SH-SY5Y (cell line): ENCODE measurements around the gene MATN1.

Source experiments
- GATA2 ChIP-seq: IDR thresholded peaks from 2 replicates; pipeline ENCODE4 v1.6.1; 2011; ENCODE audit warnings: mild to moderate bottlenecking, low read depth, low read length
- GATA3 ChIP-seq: IDR thresholded peaks from 2 replicates; pipeline ENCODE4 v1.6.1; 2011; ENCODE audit warnings: low read depth, mild to moderate bottlenecking, low read length, moderate library complexity

Gene MATN1

GRCh38 chr1:30761381-30762151, 38.2 kb upstream of the MATN1 start:
- no peak for TF ChIP-seq GATA3
- no peak for TF ChIP-seq GATA2

- TF ChIP-seq GATA2: no peak
- TF ChIP-seq GATA3: no peak
Observed at GRCh38 chr1:30760596-30761324, 37.4 kb upstream of the MATN1 start.

- TF ChIP-seq GATA2 (no peak), GATA3 (no peak)
Observed at GRCh38 chr1:30759718-30760281, 36.4 kb upstream of the MATN1 start.

GRCh38 chr1:30758785-30759380, 35.5 kb upstream of the MATN1 start:
- no peak for TF ChIP-seq GATA3

- TF ChIP-seq GATA2: no peak
Observed at GRCh38 chr1:30758121-30758688, 34.8 kb upstream of the MATN1 start.

GRCh38 chr1:30757352-30758120, 34.2 kb upstream of the MATN1 start, which contains the start of gene LAPTM5:
Gene LAPTM5, minus strand, starts transcription at chr1:30757774. Its CDS starts 29 bp downstream, at chr1:30757745.
- TF ChIP-seq GATA3: no peak
- TF ChIP-seq GATA2: no peak

- TF ChIP-seq GATA3 (no peak), GATA2 (no peak)
Observed at GRCh38 chr1:30756545-30757351, 33.4 kb upstream of the MATN1 start.

- no peak for TF ChIP-seq GATA2
Observed at GRCh38 chr1:30756206-30756544, 32.8 kb upstream of the MATN1 start.

- no peak for TF ChIP-seq GATA2
- TF ChIP-seq GATA3: no peak
Observed at GRCh38 chr1:30755746-30756145, 32.4 kb upstream of the MATN1 start.

- TF ChIP-seq GATA3 (no peak), GATA2 (no peak)
Observed at GRCh38 chr1:30755334-30755733, 31.9 kb upstream of the MATN1 start.

GRCh38 chr1:30754684-30755171, 31.3 kb upstream of the MATN1 start:
- TF ChIP-seq GATA3 (no peak), GATA2 (no peak)

- TF ChIP-seq GATA3 (no peak), GATA2 (no peak)
Observed at GRCh38 chr1:30753660-30754123, 30.3 kb upstream of the MATN1 start.

GRCh38 chr1:30753118-30753517, 29.7 kb upstream of the MATN1 start:
- TF ChIP-seq GATA2 (no peak), GATA3 (no peak)
